Measurements from ENCODE around the gene ZNF419.
A peak's percentile ranks its signal among the peaks of the same experiment; 100 is the strongest.
"Not testable (repeated sequence)": the region's sequence is repeated elsewhere in the genome, so short reads cannot be mapped to it uniquely, and the experiment has no call there.

ZNF419 gene

GRCh38 chr19:57487477-57488298, at the start of gene ZNF419:
Gene ZNF419, plus strand, starts transcription at chr19:57487750. Its CDS starts 201 bp downstream, at chr19:57487951.
- DNase-seq, result peak; percentile 93

DNA sequence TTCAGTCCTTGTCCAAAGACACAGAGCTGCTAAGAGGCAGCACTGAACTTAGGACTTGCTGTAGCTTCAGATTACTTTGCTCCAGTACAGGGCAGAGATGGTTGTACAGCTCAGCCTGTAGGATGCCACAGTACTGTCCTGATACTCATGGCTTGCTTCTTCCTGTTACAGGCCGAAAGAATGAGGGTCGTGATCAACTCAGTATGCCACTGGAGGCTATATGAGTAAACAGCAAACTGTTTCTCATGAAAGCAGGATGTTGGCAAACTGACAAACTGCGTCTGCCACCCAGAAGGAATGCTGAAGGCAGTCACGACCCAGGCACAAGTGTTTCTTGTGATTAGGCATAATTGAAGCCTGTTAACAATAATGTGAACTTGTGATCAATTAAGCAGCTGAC, 49.6 kb upstream of the ZNF419 start:
- no peak for DNase-seq

DNA sequence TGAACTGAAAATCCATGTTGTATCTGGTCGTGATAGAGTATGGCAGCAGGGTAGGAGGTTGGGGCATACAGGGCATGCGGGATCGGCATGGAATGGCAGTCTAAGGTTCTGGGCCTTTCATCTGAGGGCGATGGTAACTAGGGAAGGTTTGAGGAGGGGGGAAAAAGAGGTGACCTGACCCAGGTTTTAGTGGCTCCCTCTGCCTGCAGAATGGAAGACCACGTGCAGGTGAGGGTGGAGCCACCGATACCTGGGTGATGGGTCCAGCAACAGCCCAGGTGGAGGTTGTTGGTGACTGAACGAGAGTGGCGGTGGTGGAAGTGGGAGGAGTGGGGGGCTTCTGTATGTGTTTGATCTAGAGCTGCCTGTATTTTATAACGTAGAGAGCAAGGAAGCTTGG, 48.6 kb upstream of the ZNF419 start:
- no peak for DNase-seq

DNA sequence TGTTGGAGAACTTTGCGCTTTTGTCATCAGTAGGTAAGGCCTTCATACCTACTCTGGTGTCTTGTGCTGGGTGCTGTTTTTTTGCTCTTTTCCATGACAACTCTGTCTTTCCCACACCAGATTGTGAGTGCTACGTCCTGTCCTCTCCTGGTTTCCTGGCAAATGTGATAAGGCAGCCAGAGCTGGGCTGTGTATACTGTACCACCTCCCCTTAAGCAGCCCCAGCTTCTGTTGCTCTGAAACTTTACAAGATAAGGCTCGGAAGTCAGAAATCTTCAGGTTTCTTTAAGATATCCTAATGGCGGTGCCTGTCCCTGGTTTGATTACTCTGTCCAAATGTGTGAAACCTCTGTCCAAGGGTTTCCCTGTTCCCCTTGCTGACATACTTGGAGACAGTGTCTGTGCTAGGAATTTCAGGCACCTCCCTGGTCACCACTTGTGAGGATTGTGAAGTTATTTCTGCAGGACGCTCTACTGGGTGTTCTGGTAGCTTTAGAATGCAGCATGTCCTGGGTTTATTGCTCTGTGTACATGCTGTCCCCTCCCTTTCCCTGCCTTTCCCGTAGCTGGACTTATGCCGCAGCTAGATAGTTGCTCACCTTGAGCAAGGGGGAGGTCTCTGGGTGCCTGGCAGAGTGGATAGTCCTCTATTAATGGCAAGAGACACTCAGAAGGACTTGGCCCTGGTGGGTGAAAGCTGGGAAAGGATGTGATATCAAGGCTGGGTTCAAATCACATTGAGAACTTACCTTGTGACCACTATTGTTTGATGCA, 45.4 kb upstream of the ZNF419 start:
- no peak for DNase-seq

- no peak for DNase-seq
These were observed 44.3 kb upstream of the ZNF419 start for GRCh38 chr19:57443121-57443696.

DNA sequence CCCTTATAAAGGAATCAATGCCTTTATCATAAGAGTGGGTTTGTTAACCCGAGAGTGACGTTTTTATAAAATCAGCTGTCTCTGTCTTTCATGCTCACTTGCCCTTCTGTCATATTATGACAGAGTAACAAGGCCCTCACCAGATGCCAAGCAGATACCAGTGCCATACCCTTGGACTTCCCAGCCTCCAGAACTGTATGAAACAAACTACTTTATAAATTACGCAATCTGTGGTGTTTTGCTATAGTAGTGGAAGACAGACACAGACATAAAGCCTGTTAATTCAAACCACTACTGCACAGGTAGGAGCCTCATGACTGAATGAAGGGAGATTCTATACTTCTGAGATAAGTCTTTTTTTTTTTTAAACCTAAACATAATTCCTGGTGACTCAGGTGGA, 35.2 kb upstream of the ZNF419 start:
- no peak for DNase-seq

DNA sequence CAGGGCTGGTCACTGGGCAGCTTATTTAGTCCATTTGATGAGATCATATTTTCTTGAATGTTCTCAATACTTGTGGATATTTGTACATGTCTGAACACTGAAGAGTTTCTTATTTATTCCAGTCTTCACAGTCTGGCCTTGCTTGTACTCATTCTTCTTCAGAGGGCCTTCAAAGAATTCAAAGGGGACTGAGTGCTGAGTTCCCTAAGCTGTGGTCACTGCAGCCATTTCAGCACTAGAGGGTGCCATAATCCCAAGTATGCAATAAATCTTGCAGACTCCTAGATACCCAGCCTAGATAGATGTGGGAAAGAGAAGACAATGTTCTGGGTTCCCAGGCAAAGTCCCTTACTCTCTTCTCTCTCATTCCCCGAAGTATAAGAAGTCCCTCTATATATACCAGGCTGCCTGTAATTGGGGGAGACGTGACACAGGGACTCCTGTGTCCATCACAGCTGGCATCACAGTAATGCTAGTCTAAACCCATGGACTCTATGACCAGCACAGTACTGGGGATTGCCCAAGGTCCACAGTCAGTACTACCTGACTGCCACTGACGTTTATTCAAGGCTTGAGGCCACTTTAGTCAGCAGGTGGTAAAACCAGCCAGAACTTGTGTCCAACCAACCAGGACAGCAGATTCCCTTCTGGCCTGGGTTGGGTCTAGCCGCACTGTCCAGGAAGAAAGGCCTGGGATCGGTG, 21.7 kb upstream of the ZNF419 start:
- peak; percentile 82 for DNase-seq

GRCh38 chr19:57466489-57466888, 21.1 kb upstream of the ZNF419 start:
- no peak for DNase-seq

GRCh38 chr19:57473646-57474045, 13.9 kb upstream of the ZNF419 start:
- peak; percentile 29 for DNase-seq

DNA sequence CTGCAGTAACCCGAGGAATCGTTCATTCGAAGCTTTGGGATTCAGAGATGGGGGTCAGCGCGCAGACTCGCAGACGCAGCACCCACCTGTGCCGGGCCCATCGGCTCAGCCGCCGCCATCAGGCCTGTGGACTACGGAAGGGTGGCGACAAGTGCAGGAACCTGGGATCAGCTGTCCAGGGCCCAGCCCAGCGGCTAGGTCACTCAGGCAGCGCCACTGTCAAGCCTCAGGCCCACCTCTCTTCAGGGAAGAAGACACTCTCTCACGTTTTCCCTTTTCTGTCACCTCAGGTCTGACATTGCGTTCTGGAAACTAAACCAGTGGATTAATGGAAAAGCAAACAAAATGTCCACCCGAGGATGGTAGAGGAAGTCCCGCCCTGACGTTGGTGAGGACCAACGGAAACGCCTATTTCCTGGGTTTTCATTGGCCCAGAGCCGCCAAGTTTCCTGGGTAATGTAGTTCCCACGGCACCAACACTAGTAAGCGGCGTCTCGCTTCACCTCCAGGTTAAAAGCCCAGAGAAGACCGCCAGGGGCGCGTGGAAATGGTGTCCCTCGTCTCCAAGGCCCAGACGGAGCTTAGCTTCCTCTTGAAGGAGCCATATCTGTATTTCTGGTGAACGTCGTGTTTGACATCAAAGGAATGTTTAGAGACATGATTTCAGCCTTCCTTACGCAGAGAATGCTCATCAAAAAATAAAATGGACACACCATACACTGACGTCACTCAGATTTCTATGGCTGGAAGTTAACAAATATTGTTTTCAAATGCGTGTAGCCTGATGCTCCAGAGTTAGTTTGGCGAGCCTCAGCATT, 10.2 kb upstream of the ZNF419 start, which contains the start of gene ZNF772:
Gene ZNF772, minus strand, starts transcription at position 376 of the 818 bp plus-strand sequence. Its CDS starts 257 bp downstream, at position 119.
- peak; percentile 98 for DNase-seq

DNA sequence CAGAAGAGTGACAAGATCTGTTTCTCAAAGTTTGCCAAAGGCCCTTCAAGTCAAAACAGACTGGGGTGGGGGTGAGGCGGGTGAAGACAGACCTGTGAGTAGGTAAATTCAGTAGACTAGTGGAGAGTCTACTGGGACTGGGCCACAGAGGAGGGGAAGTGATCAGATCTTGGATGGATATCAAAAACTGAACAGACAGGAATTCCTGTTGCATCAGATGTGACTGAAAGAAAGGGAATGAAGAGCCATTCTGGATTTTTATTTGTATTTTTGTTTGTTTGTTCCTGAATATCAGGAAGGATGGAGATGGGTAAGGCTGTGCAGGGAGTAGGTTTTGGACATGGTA, 722 bp downstream of the ZNF419 start:
- not testable (repeated sequence) for DNase-seq

DNA sequence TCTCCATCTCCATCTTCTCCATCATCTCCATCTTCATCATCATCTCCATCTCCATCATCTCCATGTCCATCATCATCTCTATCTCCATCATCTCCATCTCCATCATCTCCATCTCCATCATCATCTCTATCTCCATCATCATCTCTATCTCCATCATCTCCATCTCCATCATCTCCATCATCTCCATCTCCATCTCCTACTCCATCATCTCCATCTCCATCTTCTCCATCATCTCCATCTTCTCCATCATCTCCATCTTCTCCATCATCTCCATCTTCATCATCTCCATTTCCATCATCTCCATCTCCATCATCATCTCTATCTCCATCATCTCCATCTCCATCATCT, 11.8 kb downstream of the ZNF419 start:
- not testable (repeated sequence) for DNase-seq

DNA sequence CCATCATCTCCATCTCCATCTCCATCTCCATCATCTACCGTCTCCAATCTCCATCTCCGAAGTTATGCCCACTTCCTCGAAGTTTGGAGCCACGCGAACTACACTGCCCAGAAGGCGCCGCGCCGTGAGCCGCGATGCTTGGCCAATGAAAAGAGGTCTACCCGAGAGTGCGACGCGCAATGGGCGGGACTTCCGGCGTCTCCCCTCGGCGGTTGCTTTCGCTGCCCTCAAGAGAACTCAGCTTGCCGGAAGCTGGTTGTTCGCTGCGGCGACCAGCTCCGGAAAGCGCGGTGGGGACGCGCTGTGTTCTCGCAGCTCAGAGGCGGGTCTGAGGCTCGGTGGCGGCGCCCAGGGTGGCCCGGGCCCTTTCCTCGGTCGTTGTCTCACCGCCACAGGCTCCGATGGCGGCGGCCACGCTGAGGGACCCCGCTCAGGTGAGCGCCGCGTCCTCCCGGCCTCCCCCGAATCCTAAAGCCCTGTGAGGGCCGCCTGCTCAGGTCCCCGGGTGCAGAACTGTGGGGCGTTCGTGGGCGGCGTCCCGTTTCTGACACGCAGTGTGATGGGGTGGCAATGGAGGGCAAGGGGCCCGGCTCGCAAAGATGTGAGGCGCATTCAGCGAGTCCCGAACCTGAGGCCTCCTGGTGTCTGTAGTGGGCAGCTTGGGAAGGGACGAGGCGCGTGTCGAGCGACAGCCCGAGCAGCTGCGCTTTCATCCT, 12.3 kb downstream of the ZNF419 start, which contains the start of gene ZNF773:
Gene ZNF773, plus strand, starts transcription at position 259 of the 716 bp plus-strand sequence. Its CDS starts 143 bp downstream, at position 402.
- DNase-seq, result peak; percentile 98

GRCh38 chr19:57500400-57500799, 12.8 kb downstream of the ZNF419 start:
- DNase-seq, result peak; percentile 23

DNA sequence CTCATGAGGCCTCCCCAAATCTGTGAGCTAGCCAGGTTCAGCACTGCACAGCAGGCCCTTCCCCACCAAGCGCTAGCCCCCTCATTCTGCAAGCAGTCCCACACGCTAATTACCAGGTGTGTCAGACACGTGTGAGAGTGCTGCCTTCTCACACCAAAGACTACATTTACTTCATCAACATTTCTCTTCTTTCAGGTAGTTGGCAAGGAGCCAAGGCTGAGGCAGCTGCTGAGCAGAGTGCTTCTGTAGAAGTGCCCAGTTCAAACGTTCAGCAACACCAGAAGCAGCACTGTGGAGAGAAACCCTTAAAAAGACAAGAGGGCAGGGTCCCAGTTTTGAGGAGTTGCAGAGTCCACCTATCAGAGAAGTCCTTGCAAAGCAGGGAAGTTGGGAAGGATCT, 18.6 kb downstream of the ZNF419 start:
- no peak for DNase-seq

- DNase-seq, result no peak
These were observed 23.9 kb downstream of the ZNF419 start for GRCh38 chr19:57511484-57511883.

GRCh38 chr19:57512845-57513244, 25.3 kb downstream of the ZNF419 start:
- DNase-seq, result peak; percentile 44

- no peak for DNase-seq
These were observed 27.7 kb downstream of the ZNF419 start for GRCh38 chr19:57515255-57515654.

DNA sequence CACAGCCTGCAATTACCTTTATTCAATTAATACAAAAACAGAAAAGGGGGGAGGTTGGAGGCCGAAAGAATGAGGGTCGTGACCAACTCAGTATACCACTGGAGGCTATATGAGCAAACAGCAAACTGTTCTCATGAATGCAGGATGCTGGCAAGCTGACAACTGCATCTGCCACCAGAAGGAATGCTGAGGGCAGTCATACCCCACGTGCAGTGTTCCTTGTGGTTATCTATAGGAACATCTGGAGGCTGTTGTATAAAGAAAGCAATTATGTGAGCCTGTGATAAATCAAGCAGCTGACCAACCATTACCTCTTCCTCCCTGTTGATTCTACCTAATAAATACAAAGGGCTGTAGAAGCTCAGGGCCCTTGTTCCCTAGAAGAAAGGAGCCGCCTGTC, 30.5 kb downstream of the ZNF419 start:
- peak; percentile 61 for DNase-seq

DNA sequence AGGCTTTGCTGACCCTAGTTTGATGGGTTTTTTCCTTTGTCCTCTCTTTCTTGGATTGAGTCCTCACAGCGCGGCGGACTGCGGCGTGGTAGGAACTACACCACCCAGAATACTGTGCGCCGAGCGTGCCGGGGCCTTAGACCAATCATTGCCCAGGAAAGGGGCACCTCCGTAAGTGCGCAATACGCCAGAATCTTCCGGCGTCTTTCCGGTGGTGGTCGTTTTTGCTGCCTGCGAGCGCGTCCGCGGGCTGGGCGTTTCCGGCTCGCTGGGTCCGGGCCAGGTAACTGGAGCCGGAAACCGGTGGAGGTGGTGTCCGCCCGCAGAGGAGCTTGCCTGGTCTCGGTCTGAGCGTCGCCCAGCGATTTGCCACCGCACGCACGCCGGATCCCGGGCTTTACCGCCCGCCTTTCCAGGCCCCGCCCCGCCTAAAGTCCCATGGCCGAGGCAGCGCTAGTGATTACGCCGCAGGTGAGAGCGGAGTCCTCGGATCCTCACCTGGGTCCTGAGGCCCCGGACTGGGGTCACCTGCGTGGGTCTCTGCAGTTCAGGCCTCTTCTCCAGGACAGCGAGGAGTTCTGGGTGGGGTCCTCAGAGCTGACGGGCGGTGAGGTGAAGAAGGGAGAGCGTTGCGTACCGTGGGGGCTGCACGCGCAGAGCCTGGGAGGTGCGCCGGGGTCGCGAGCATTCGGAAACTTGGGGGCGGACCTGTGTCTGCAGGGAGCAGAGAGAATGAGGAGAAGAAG, 39.8 kb downstream of the ZNF419 start, which contains the start of gene ZNF549:
Gene ZNF549, plus strand, starts transcription at position 221 of the 746 bp plus-strand sequence. Its CDS starts 218 bp downstream, at position 439.
- DNase-seq, result peak; percentile 96
